Endodermal cell (in vitro differentiated cells): ENCODE data around the gene PIK3C3. TPM values are rescaled to one million over a fixed set of nuclear protein-coding genes. Genes with fewer than 3 reads are reported as not detected.

Source experiments
- DNase-seq: peaks from one replicate; pipeline ENCODE4 v3.0.0-alpha.2; 2017
- H3K27ac ChIP-seq: 2 replicates; pipeline ENCODE4 v1.5.1; 2013; ENCODE audit warnings: mild to moderate bottlenecking, low read depth, low read length, moderate library complexity
- H3K27me3 ChIP-seq: 2 replicates; pipeline ENCODE4 v1.6.1; 2013; ENCODE audit warnings: mild to moderate bottlenecking, low read length, moderate library complexity; ENCODE audit not compliant: insufficient read depth, control insufficient read depth, poor library complexity, severe bottlenecking
- H3K36me3 ChIP-seq: 2 replicates; pipeline ENCODE4 v1.7.0; 2013; ENCODE audit warnings: mild to moderate bottlenecking, low read length, moderate library complexity; ENCODE audit not compliant: control insufficient read depth, insufficient read depth
- H3K4me1 ChIP-seq: one replicate; pipeline ENCODE4 v1.7.0; 2013; ENCODE audit warnings: low read length; ENCODE audit not compliant: control insufficient read depth, insufficient read depth
- H3K4me3 ChIP-seq: 2 replicates; pipeline ENCODE4 v1.5.1; 2013; ENCODE audit warnings: mild to moderate bottlenecking, low read length, moderate library complexity
- H3K9ac ChIP-seq: 2 replicates; pipeline ENCODE4 v1.6.1; 2013; ENCODE audit warnings: mild to moderate bottlenecking, low read length, moderate library complexity; ENCODE audit not compliant: poor library complexity, severe bottlenecking; ENCODE audit errors: extremely low read depth
- H3K9me3 ChIP-seq: 2 replicates; pipeline ENCODE4 v1.6.1; 2013; ENCODE audit warnings: mild to moderate bottlenecking, low read length, moderate library complexity; ENCODE audit not compliant: control insufficient read depth
- H3K27ac Mint-ChIP-seq: 2 replicates; pipeline ENCODE4 v1.8.0; 2020; ENCODE audit warnings: mixed read lengths
- H3K27me3 Mint-ChIP-seq: 2 replicates; pipeline ENCODE4 v1.8.0; 2021; ENCODE audit warnings: mild to moderate bottlenecking, mixed read lengths; ENCODE audit not compliant: insufficient read depth
- H3K36me3 Mint-ChIP-seq: 2 replicates; pipeline ENCODE4 v1.8.0; 2020; ENCODE audit warnings: low read depth, mixed read lengths
- H3K4me1 Mint-ChIP-seq: 2 replicates; pipeline ENCODE4 v1.8.0; 2020; ENCODE audit warnings: mixed read lengths
- H3K4me3 Mint-ChIP-seq: 2 replicates; pipeline ENCODE4 v1.8.0; 2020; ENCODE audit warnings: mild to moderate bottlenecking, moderate library complexity, mixed read lengths
- H3K9me3 Mint-ChIP-seq: 2 replicates; pipeline ENCODE4 v1.8.0; 2020; ENCODE audit warnings: mild to moderate bottlenecking, mixed read lengths
- CTCF ChIP-seq: fragments of 200-600 bp; sonication (generic); conservative IDR thresholded peaks from 2 replicates; pipeline ENCODE4 v1.5.0; 2021; ENCODE audit warnings: antibody characterized with exemption, mild to moderate bottlenecking
- WGBS, 2 experiments: methylation state at CpG; one replicate each; pipeline versions ENCODE4 v1.1.5 to v1.1.7; 2013; ENCODE audit warnings: missing lambda C conversion rate in 2 of 2, mixed read lengths in 1 of 2; ENCODE audit not compliant: insufficient coverage in 1 of 2, insufficient read length in 1 of 2; 5-methylcytosine and 5-hydroxymethylcytosine counted together
- long read RNA-seq, 4 experiments: library from polyadenylated mRNA in 2 of 4; library from RNA in 1 of 4; library from capped mRNA in 1 of 4; stranded (forward) in 3 of 4; unstranded in 1 of 4; transcript quantifications; one replicate each; pipeline ENCODE4 v2.0.0, GENCODE V29; 2020 to 2021; ENCODE audit warnings: inconsistent platforms in 1 of 4
- polyA plus RNA-seq, 2 experiments: library from polyadenylated mRNA; stranded (reverse); fragments of 50-300 nt; gene quantifications; one replicate each; pipeline ENCODE4 v1.2.3, GENCODE V29; 2013
- total RNA-seq, 2 donors: library from RNA; stranded (reverse); fragmentation: NEBNext Ultra II Directional in 1 of 2; extraction: Animal tissue kit (Norgen Biotek cat#: 25700) in 1 of 2; gene quantifications; 2 replicates in 1 of 2; 3 replicates in 1 of 2; pipeline ENCODE4 v1.2.1, GENCODE V29; 2021

Gene PIK3C3
- total RNA-seq: 10 to 100 TPM; 47.0 to 64.8 TPM
- 48.0 TPM for polyA plus RNA-seq (2013, experiment 1 of 2)
- 43.1 TPM for polyA plus RNA-seq (2013, experiment 2 of 2)
- long read RNA-seq, experiment 1, full-length matches to known transcripts: 2 of 5 reads
- long read RNA-seq, experiment 1, partial matches to known transcripts: 1 of 5 reads
- long read RNA-seq, experiment 1, other reads (novel, unspliced or antisense): 2 of 5 reads
- long read RNA-seq, experiment 2, full-length matches to known transcripts: 30 of 51 reads
- long read RNA-seq, experiment 2, partial matches to known transcripts: 5 of 51 reads
- long read RNA-seq, experiment 2, other reads (novel, unspliced or antisense): 16 of 51 reads
- long read RNA-seq, experiment 3, full-length matches to known transcripts: 125 of 193 reads
- long read RNA-seq, experiment 3, partial matches to known transcripts: 36 of 193 reads
- long read RNA-seq, experiment 3, other reads (novel, unspliced or antisense): 32 of 193 reads
- long read RNA-seq, experiment 4, full-length matches to known transcripts: 14 of 24 reads
- long read RNA-seq, experiment 4, partial matches to known transcripts: 4 of 24 reads
- long read RNA-seq, experiment 4, other reads (novel, unspliced or antisense): 6 of 24 reads

- peak within 1 kb of the TSS; percentile 98 for H3K27ac Mint-ChIP-seq
- no peak for TF ChIP-seq CTCF
- WGBS, 2 experiments: 0 to 2% methylated on average over 21 to 38 of the region's 38 CpGs
Measured at GRCh38 chr18:41954827-41955613, at the start of gene PIK3C3. TSS of gene PIK3C3 (plus strand) at chr18:41955234. CDS start at chr18:41955292, 58 bp downstream.

GRCh38 chr18:41905786-41906527 lies 49.1 kb upstream of the PIK3C3 start:
- Histone ChIP-seq H3K9ac (no peak overlapping the region), H3K36me3 (no peaks in the 10 kb centered on the region), H3K27ac (no peak overlapping the region), H3K4me3 (no peak overlapping the region), H3K4me1 (peaks cover 3% of the 10 kb centered on the region), H3K27me3 (peaks cover 26% of the 10 kb centered on the region), H3K9me3 (no peaks in the 10 kb centered on the region)
- Mint-ChIP-seq H3K4me1 (peaks cover 11% of the 10 kb centered on the region), H3K9me3 (no peaks in the 10 kb centered on the region), H3K36me3 (no peaks in the 10 kb centered on the region), H3K27ac (no peak overlapping the region), H3K4me3 (no peak overlapping the region), H3K27me3 (no peaks in the 10 kb centered on the region)
- no peak for TF ChIP-seq CTCF
- WGBS, 2 experiments: 35% methylated on average over 1 of the region's 1 CpG; no CpG with 5 or more reads in 1 of the 2 experiments
- no peak for DNase-seq

More at GRCh38 chr18:41954827-41955613, at the start of gene PIK3C3:
- peak within 1 kb of the TSS; percentile 9 for H3K27ac ChIP-seq
- peak within 1 kb of the TSS; percentile 93 for H3K4me3 ChIP-seq
- H3K4me1 ChIP-seq: no peaks in the 10 kb centered on the region
- H3K36me3 ChIP-seq: peaks cover 28% of the 10 kb centered on the region
- no peaks in the 10 kb centered on the region for H3K9me3 ChIP-seq
- H3K27me3 ChIP-seq: peaks cover 8% of the 10 kb centered on the region
- Mint-ChIP-seq H3K4me3 (peak within 1 kb of the TSS; percentile 98), H3K4me1 (peaks cover 12% of the 10 kb centered on the region), H3K36me3 (peaks cover 19% of the 10 kb centered on the region), H3K27me3 (peaks cover 4% of the 10 kb centered on the region), H3K9me3 (no peaks in the 10 kb centered on the region)
- H3K9ac ChIP-seq: peak within 1 kb of the TSS; percentile 83
- peak; percentile 98 for DNase-seq
